Neural cell (in vitro differentiated cells): ENCODE data around the gene ELOVL2. TPM values are rescaled to one million over a fixed set of nuclear protein-coding genes. Genes with fewer than 3 reads are reported as not detected.
"Not testable (repeated sequence)": the region's sequence is repeated elsewhere in the genome, so short reads cannot be mapped to it uniquely, and the experiment has no call there.

Source experiments
- H2AFZ ChIP-seq: fragments of 200-600, 300-800 bp; sonication (generic), shearing (Covaris generic); 2 replicates; pipeline ENCODE4 v1.6.0; 2014; ENCODE audit warnings: low read depth, mild to moderate bottlenecking, antibody characterized with exemption, low read length, moderate library complexity
- H3F3A ChIP-seq: fragments of 200-600 bp; shearing (Covaris generic); 2 replicates; pipeline ENCODE4 v1.6.1; 2016; ENCODE audit warnings: mild to moderate bottlenecking, moderate library complexity, mixed read lengths, antibody characterized with exemption, low read length; ENCODE audit not compliant: insufficient read depth, poor library complexity, severe bottlenecking
- H3K27ac ChIP-seq: fragments of 200-600, 300-800 bp; sonication (generic), shearing (Covaris generic); 2 replicates; pipeline ENCODE4 v1.5.1; 2014; ENCODE audit warnings: mild to moderate bottlenecking, low read length, moderate library complexity
- H3K27me3 ChIP-seq: fragments of 300-800, 200-600 bp; sonication (generic), shearing (Covaris generic); 2 replicates; pipeline ENCODE4 v1.6.0; 2014; ENCODE audit warnings: mild to moderate bottlenecking, low read depth, low read length, moderate library complexity; ENCODE audit not compliant: insufficient read depth
- H3K36me3 ChIP-seq: fragments of 300-800, 200-600 bp; sonication (generic), shearing (Covaris generic); 2 replicates; pipeline ENCODE4 v1.5.1; 2014; ENCODE audit warnings: mild to moderate bottlenecking, antibody characterized with exemption, low read length, moderate library complexity; ENCODE audit not compliant: insufficient read depth
- H3K4me2 ChIP-seq: fragments of 300-800, 200-600 bp; sonication (generic), shearing (Covaris generic); 2 replicates; pipeline ENCODE4 v1.6.0; 2014; ENCODE audit warnings: mild to moderate bottlenecking, low read length
- H3K4me3 ChIP-seq: fragments of 300-800, 200-600 bp; sonication (generic), shearing (Covaris generic); 2 replicates; pipeline ENCODE4 v1.5.1; 2014; ENCODE audit warnings: mild to moderate bottlenecking, low read length, moderate library complexity
- H3K79me2 ChIP-seq: fragments of 200-600 bp; shearing (Covaris generic); replicated peaks from 2 replicates; pipeline ENCODE4 v1.6.0; 2014; ENCODE audit warnings: mild to moderate bottlenecking, low read length, moderate library complexity; ENCODE audit not compliant: insufficient read depth
- H3K9ac ChIP-seq: fragments of 300-800, 200-600 bp; sonication (generic), shearing (Covaris generic); 2 replicates; pipeline ENCODE4 v1.6.1; 2016; ENCODE audit warnings: mild to moderate bottlenecking, low read length, mixed read lengths
- H3K9me2 ChIP-seq: fragments of 200-600 bp; shearing (Covaris generic); 2 replicates; pipeline ENCODE4 v1.6.1; 2016; ENCODE audit warnings: mild to moderate bottlenecking, low read length, mixed read lengths; ENCODE audit not compliant: insufficient read depth
- H3K9me3 ChIP-seq: fragments of 200-600, 300-800 bp; sonication (generic), shearing (Covaris generic); 2 replicates; pipeline ENCODE4 v1.6.1; 2016; ENCODE audit warnings: mild to moderate bottlenecking, mixed run types, low read length, moderate library complexity, mixed read lengths
- H4K20me1 ChIP-seq: fragments of 200-600 bp; shearing (Covaris generic); 2 replicates; pipeline ENCODE4 v1.6.1; 2016; ENCODE audit warnings: mild to moderate bottlenecking, mixed run types; ENCODE audit not compliant: insufficient read depth
- CTCF ChIP-seq: fragments of 450-650 bp; IDR thresholded peaks from 2 replicates; pipeline ENCODE4 v1.5.1; 2014; ENCODE audit warnings: antibody characterized with exemption, mild to moderate bottlenecking, moderate library complexity; ENCODE audit not compliant: poor library complexity, severe bottlenecking
- MXI1 ChIP-seq: fragments of 450-650 bp; conservative IDR thresholded peaks from 2 replicates; pipeline ENCODE4 v1.6.1; 2014; ENCODE audit warnings: antibody characterized with exemption, mild to moderate bottlenecking; ENCODE audit not compliant: poor library complexity, severe bottlenecking
- RAD21 ChIP-seq: fragments of 450-650 bp; conservative IDR thresholded peaks from 2 replicates; pipeline ENCODE4 v1.6.1; 2014; ENCODE audit warnings: antibody characterized with exemption, mild to moderate bottlenecking, moderate library complexity
- TAF1 ChIP-seq: IDR thresholded peaks from 2 replicates; pipeline ENCODE4 v1.6.1; 2012; ENCODE audit warnings: low read depth
- polyA plus RNA-seq: library from polyadenylated mRNA; depleted of rRNA; stranded (reverse); fragments of >200 nt; gene quantifications from 2 replicates; pipeline ENCODE4 v1.2.3, GENCODE V29; 2014
- TF ChIP-seq, protein P1 (sequence below): IDR thresholded peaks from 2 replicates; pipeline ENCODE4 v1.6.1; 2012; ENCODE audit warnings: borderline replicate concordance

ELOVL2 gene
- polyA plus RNA-seq, 1 donor from 2014 or later = 5.4 TPM

- no peak for TF ChIP-seq MXI1
- Histone ChIP-seq H3F3A (no peaks in the 10 kb centered on the region), H2AFZ (no peak overlapping the region), H3K4me2 (no peak overlapping the region), H3K9me3 (no peaks in the 10 kb centered on the region), H3K27me3 (no peaks in the 10 kb centered on the region), H3K9me2 (no peaks in the 10 kb centered on the region), H3K9ac (no peak overlapping the region), H3K79me2 (no peaks in the 10 kb centered on the region), H4K20me1 (no peaks in the 10 kb centered on the region), H3K27ac (no peak overlapping the region), H3K36me3 (no peaks in the 10 kb centered on the region), H3K4me3 (no peak overlapping the region)
Measured at GRCh38 chr6:11006061-11006460, 38.0 kb downstream of the ELOVL2 start.

GRCh38 chr6:11003297-11003696, 40.8 kb downstream of the ELOVL2 start:
- not testable (repeated sequence) for H3K79me2 ChIP-seq, H3F3A ChIP-seq

DNA sequence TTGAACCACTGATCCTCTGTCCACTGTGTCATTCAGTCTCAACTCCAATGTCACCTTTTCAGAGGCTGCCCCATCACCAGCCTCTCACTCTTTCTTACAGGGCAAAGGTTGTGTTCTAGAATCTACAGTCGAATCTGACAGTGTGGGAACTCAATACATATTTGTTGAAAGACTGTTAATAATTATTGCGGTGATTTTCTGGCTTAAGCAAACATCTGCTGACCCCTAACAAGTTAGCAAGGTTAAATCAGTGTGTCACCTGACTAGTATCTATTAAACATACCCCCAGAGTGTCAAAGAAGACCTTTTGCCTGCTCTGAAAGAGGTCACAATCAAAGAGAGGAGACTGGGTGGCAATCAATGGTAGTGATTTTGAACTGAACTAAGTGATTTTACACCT, 41.9 kb downstream of the ELOVL2 start:
- H3F3A ChIP-seq = no peaks in the 10 kb centered on the region
- TF ChIP-seq RAD21 (no peak), CTCF (no peak)
- TF ChIP-seq, protein P1, sequence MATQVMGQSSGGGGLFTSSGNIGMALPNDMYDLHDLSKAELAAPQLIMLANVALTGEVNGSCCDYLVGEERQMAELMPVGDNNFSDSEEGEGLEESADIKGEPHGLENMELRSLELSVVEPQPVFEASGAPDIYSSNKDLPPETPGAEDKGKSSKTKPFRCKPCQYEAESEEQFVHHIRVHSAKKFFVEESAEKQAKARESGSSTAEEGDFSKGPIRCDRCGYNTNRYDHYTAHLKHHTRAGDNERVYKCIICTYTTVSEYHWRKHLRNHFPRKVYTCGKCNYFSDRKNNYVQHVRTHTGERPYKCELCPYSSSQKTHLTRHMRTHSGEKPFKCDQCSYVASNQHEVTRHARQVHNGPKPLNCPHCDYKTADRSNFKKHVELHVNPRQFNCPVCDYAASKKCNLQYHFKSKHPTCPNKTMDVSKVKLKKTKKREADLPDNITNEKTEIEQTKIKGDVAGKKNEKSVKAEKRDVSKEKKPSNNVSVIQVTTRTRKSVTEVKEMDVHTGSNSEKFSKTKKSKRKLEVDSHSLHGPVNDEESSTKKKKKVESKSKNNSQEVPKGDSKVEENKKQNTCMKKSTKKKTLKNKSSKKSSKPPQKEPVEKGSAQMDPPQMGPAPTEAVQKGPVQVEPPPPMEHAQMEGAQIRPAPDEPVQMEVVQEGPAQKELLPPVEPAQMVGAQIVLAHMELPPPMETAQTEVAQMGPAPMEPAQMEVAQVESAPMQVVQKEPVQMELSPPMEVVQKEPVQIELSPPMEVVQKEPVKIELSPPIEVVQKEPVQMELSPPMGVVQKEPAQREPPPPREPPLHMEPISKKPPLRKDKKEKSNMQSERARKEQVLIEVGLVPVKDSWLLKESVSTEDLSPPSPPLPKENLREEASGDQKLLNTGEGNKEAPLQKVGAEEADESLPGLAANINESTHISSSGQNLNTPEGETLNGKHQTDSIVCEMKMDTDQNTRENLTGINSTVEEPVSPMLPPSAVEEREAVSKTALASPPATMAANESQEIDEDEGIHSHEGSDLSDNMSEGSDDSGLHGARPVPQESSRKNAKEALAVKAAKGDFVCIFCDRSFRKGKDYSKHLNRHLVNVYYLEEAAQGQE = no peak
- no peaks in the 10 kb centered on the region for H3K9me2 ChIP-seq
- no peaks in the 10 kb centered on the region for H3K36me3 ChIP-seq
- no peaks in the 10 kb centered on the region for H4K20me1 ChIP-seq
- H3K9ac ChIP-seq = no peak overlapping the region
- no peak overlapping the region for H3K4me3 ChIP-seq
- no peak overlapping the region for H2AFZ ChIP-seq
- H3K4me2 ChIP-seq = no peak overlapping the region
- no peaks in the 10 kb centered on the region for H3K9me3 ChIP-seq
- H3K27ac ChIP-seq = no peak overlapping the region
- no peaks in the 10 kb centered on the region for H3K79me2 ChIP-seq
- no peaks in the 10 kb centered on the region for H3K27me3 ChIP-seq

More at GRCh38 chr6:11003297-11003696, 40.8 kb downstream of the ELOVL2 start:
- not testable (repeated sequence) for H4K20me1 ChIP-seq, H3K4me2 ChIP-seq, H3K9me3 ChIP-seq, H2AFZ ChIP-seq, H3K9ac ChIP-seq, H3K36me3 ChIP-seq, H3K27ac ChIP-seq, H3K27me3 ChIP-seq, H3K4me3 ChIP-seq, H3K9me2 ChIP-seq

GRCh38 chr6:10999994-11000393, 44.1 kb downstream of the ELOVL2 start:
- TF ChIP-seq, protein P1 = no peak
- TF ChIP-seq MXI1 = no peak
- TF ChIP-seq TAF1 = no peak
- no peak for TF ChIP-seq CTCF
- Histone ChIP-seq H3K27ac (no peak overlapping the region), H3K27me3 (no peaks in the 10 kb centered on the region), H3K36me3 (no peaks in the 10 kb centered on the region), H3F3A (no peaks in the 10 kb centered on the region), H3K9me3 (no peaks in the 10 kb centered on the region), H3K9me2 (no peaks in the 10 kb centered on the region), H2AFZ (no peak overlapping the region), H3K9ac (no peak overlapping the region), H3K4me3 (no peak overlapping the region), H3K79me2 (no peaks in the 10 kb centered on the region), H3K4me2 (no peak overlapping the region), H4K20me1 (no peaks in the 10 kb centered on the region)
